Measurements from ENCODE around the gene USH1C. TPM values are rescaled to one million over a fixed set of nuclear protein-coding genes. Genes with fewer than 3 reads are reported as not detected.

USH1C gene
- not detected for total RNA-seq
- long read RNA-seq, partial matches to known transcripts, result 0 of 1 reads
- long read RNA-seq, other reads (novel, unspliced or antisense), result 1 of 1 reads

GRCh38 chr11:17544181-17544622, at the start of gene USH1C:
Gene USH1C (minus strand): TSS chr11:17544416. CDS start chr11:17544307, 109 bp downstream.
- intact Hi-C loops (cut with DNase I), result no loop called here
- peak; percentile 70 for DNase-seq (ENCODE audit: low spot score)

- DNase-seq (ENCODE audit: low spot score), result peak; percentile 49
These were observed 49.4 kb upstream of the USH1C start for GRCh38 chr11:17593466-17594245.

GRCh38 chr11:17591293-17591692, 47.1 kb upstream of the USH1C start:
- DNase-seq (ENCODE audit: low spot score), result peak; percentile 51
- intact Hi-C loops (cut with DNase I), result no loop called here

More at GRCh38 chr11:17593466-17594245, 49.4 kb upstream of the USH1C start:
- intact Hi-C loops (cut with DNase I), result no loop called here

GRCh38 chr11:17590463-17590862, 46.2 kb upstream of the USH1C start:
- DNase-seq (ENCODE audit: low spot score), result no peak
- intact Hi-C loops (cut with DNase I), result no loop called here

- DNase-seq (ENCODE audit: low spot score), result no peak
These were observed 44.5 kb upstream of the USH1C start for GRCh38 chr11:17588721-17589120.

GRCh38 chr11:17588166-17588565, 44.0 kb upstream of the USH1C start:
- no peak for DNase-seq (ENCODE audit: low spot score)
- intact Hi-C loops (cut with DNase I), result no loop called here

More at GRCh38 chr11:17588721-17589120, 44.5 kb upstream of the USH1C start:
- intact Hi-C loops (cut with DNase I), result no loop called here

- DNase-seq (ENCODE audit: low spot score), result no peak
- intact Hi-C loops (cut with DNase I), result no loop called here
These were observed 41.9 kb upstream of the USH1C start for GRCh38 chr11:17585911-17586695.

- DNase-seq (ENCODE audit: low spot score), result no peak
- intact Hi-C loops (cut with DNase I), result no loop called here
These were observed 37.5 kb upstream of the USH1C start for GRCh38 chr11:17581732-17582053.

- DNase-seq (ENCODE audit: low spot score), result no peak
- intact Hi-C loops (cut with DNase I), result no loop called here
These were observed 37.0 kb upstream of the USH1C start for GRCh38 chr11:17581036-17581731.

GRCh38 chr11:17580271-17580670, 36.1 kb upstream of the USH1C start:
- DNase-seq (ENCODE audit: low spot score), result no peak
- intact Hi-C loops (cut with DNase I), result no loop called here

GRCh38 chr11:17579451-17579850, 35.2 kb upstream of the USH1C start:
- intact Hi-C loops (cut with DNase I), result no loop called here

GRCh38 chr11:17578958-17579357, 34.7 kb upstream of the USH1C start:
- no peak for DNase-seq (ENCODE audit: low spot score)
- intact Hi-C loops (cut with DNase I), result no loop called here

More at GRCh38 chr11:17579451-17579850, 35.2 kb upstream of the USH1C start:
- no peak for DNase-seq (ENCODE audit: low spot score)

GRCh38 chr11:17578296-17578695, 34.1 kb upstream of the USH1C start:
- intact Hi-C loops (cut with DNase I), result no loop called here

GRCh38 chr11:17575431-17576425, 31.5 kb upstream of the USH1C start:
- DNase-seq (ENCODE audit: low spot score), result no peak
- intact Hi-C loops (cut with DNase I), result no loop called here

More at GRCh38 chr11:17578296-17578695, 34.1 kb upstream of the USH1C start:
- DNase-seq (ENCODE audit: low spot score), result no peak

GRCh38 chr11:17574141-17575091, 30.2 kb upstream of the USH1C start:
- intact Hi-C loops (cut with DNase I), result no loop called here
- DNase-seq (ENCODE audit: low spot score), result no peak

- DNase-seq (ENCODE audit: low spot score), result no peak
- intact Hi-C loops (cut with DNase I), result no loop called here
These were observed 29.3 kb upstream of the USH1C start for GRCh38 chr11:17573526-17573925.

GRCh38 chr11:17572791-17573460, 28.7 kb upstream of the USH1C start:
- DNase-seq (ENCODE audit: low spot score), result no peak
- intact Hi-C loops (cut with DNase I), result no loop called here
